Activated CD8-positive, alpha-beta T cell treated with anti-CD3 and anti-CD28 coated beads for 36 hours (primary cell): ENCODE data around the gene RPS27. TPM values are rescaled to one million over a fixed set of nuclear protein-coding genes. Genes with fewer than 3 reads are reported as not detected.
"Not testable (repeated sequence)": the region's sequence is repeated elsewhere in the genome, so short reads cannot be mapped to it uniquely, and the experiment has no call there.

Experiments
- ATAC-seq: fragments of 200-7000 bp; cut with Tn5 transposase; one replicate; pipeline ENCODE4 v1.10.0; 2021; ENCODE audit warnings: mild to moderate bottlenecking, moderate library complexity
- CTCF ChIA-PET: fragments of 350-600 bp; sonication (Branson Sonifier 250); formaldehyde crosslinking; loops from one replicate; lab custom pipeline; 2021; ENCODE audit warnings: antibody characterized with exemption; lab: Charles Lee
- POLR2A ChIA-PET: fragments of 350-600 bp; sonication (Branson Sonifier 250); formaldehyde crosslinking; loops from one replicate; lab custom pipeline; 2021; ENCODE audit warnings: antibody characterized with exemption; lab: Charles Lee
- DNase-seq: peaks from one replicate; pipeline ENCODE4 v3.0.0-alpha.2; 2020
- H3K27ac Mint-ChIP-seq: one replicate; pipeline ENCODE4 v1.8.0; 2021; ENCODE audit warnings: mild to moderate bottlenecking, mixed read lengths
- H3K27me3 Mint-ChIP-seq: one replicate; pipeline ENCODE4 v1.8.0; 2021; ENCODE audit warnings: mixed read lengths
- H3K36me3 Mint-ChIP-seq: one replicate; pipeline ENCODE4 v1.8.0; 2021; ENCODE audit warnings: low read depth, mixed read lengths
- H3K4me1 Mint-ChIP-seq: one replicate; pipeline ENCODE4 v1.8.0; 2021; ENCODE audit warnings: low read depth, mixed read lengths
- H3K4me3 Mint-ChIP-seq: one replicate; pipeline ENCODE4 v1.8.0; 2021; ENCODE audit warnings: mild to moderate bottlenecking, moderate library complexity, mixed read lengths
- H3K9me3 Mint-ChIP-seq: one replicate; pipeline ENCODE4 v1.8.0; 2021; ENCODE audit warnings: mixed read lengths
- intact Hi-C: fragments of 100-400 bp; cut with micrococcal nuclease; formaldehyde crosslinking; loops from one replicate; pipeline ENCODE4 v1.10.0; 2022
- microRNA-seq: library from miRNA; unstranded; fragments of <30 nt; microRNA quantifications from one replicate; pipeline ENCODE4 v1.2.0, GENCODE V29; 2022; ENCODE audit warnings: borderline microRNAs expressed, borderline replicate concordance
- total RNA-seq, 2 experiments: library from RNA; stranded (reverse); gene quantifications; one replicate each; pipeline ENCODE4 v1.2.3, GENCODE V29; 2021
- TF ChIP-seq, protein P1 (sequence below): fragments of 200-600 bp; IDR thresholded peaks from one replicate; pipeline ENCODE4 v1.8.0; 2022; ENCODE audit warnings: antibody characterized with exemption, mild to moderate bottlenecking

The RPS27 gene
- total RNA-seq, 2 experiments from 2014 or later: 1,638 to 1,644 TPM

DNA sequence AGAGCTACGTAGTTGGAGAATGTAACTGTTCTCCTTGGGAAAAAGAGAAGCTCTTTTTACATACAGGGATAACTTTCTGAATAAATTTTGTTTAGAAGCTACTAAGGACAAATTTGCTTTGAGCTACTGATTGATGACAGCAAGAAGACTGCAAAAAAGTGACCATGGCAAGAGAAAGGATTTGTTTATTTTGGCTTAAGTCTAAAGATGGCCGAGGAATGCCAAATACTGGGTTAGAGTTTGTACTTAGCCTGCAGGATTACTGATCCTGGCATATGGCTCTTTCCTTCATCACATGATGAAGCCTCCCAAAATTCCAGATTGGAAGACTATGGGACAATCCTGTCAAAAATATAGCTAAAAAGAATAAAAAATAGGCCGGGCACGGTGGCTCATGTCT is 28.7 kb downstream of the RPS27 start:
- H3K27ac Mint-ChIP-seq: no peak overlapping the region
- H3K4me3 Mint-ChIP-seq: no peak overlapping the region
- intact Hi-C loops: no loop called here
- H3K27me3 Mint-ChIP-seq: no peaks in the 10 kb centered on the region
- no peak for DNase-seq
- TF ChIP-seq, protein P1, sequence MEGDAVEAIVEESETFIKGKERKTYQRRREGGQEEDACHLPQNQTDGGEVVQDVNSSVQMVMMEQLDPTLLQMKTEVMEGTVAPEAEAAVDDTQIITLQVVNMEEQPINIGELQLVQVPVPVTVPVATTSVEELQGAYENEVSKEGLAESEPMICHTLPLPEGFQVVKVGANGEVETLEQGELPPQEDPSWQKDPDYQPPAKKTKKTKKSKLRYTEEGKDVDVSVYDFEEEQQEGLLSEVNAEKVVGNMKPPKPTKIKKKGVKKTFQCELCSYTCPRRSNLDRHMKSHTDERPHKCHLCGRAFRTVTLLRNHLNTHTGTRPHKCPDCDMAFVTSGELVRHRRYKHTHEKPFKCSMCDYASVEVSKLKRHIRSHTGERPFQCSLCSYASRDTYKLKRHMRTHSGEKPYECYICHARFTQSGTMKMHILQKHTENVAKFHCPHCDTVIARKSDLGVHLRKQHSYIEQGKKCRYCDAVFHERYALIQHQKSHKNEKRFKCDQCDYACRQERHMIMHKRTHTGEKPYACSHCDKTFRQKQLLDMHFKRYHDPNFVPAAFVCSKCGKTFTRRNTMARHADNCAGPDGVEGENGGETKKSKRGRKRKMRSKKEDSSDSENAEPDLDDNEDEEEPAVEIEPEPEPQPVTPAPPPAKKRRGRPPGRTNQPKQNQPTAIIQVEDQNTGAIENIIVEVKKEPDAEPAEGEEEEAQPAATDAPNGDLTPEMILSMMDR: no peak
- ChIA-PET POLR2A (no interaction called here), CTCF (no interaction called here)
- no peaks in the 10 kb centered on the region for H3K4me1 Mint-ChIP-seq
- no peaks in the 10 kb centered on the region for H3K36me3 Mint-ChIP-seq
- H3K9me3 Mint-ChIP-seq: no peaks in the 10 kb centered on the region
- no peak for ATAC-seq

DNA sequence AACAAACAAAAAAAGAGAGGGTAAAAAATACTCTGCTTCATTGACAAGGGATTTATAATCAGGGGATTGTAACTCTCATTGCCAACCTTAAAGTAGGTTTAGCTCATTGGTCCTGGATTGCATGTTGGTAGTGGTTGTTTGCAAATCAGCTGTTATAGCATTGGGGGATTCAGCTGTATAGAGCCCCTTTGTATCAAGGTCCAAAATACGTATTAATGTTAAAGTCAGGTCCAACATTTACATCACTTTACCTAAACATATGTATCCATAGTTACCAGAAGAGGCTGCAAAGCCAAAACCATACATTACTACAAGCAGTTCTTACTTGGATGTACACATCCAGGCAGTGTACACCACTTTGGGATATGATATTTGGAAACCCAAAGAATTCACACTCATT is 29.4 kb downstream of the RPS27 start:
- Mint-ChIP-seq H3K4me1 (no peaks in the 10 kb centered on the region), H3K36me3 (no peaks in the 10 kb centered on the region), H3K27ac (no peak overlapping the region), H3K9me3 (no peaks in the 10 kb centered on the region), H3K27me3 (no peaks in the 10 kb centered on the region), H3K4me3 (no peak overlapping the region)
- CTCF ChIA-PET: no interaction called here
- DNase-seq (no peak), ATAC-seq (no peak)
- TF ChIP-seq, protein P1: no peak
- intact Hi-C loops: no loop called here
- POLR2A ChIA-PET: no interaction called here

DNA sequence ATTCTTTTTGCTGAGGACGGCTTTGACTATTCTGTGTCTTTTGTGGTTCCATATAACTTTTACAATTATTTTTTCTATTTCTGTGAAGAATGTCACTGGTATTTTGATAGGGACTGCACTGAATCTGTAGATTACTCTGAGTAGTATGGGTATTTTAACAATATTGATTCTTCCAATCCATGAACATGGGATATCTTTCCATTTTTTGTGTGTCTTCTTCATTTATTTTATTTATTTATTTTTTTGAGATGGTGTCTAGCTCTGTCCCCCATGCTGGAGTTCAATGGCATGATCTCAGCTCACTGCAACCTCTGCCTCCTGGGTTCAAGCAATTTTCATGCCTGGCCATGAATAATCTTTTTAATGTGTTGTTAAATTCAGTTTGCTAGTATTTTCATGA is 43.1 kb downstream of the RPS27 start:
- H3K27ac Mint-ChIP-seq, POLR2A ChIA-PET, H3K4me1 Mint-ChIP-seq, H3K4me3 Mint-ChIP-seq, CTCF ChIA-PET, H3K9me3 Mint-ChIP-seq, ATAC-seq, H3K36me3 Mint-ChIP-seq, DNase-seq, H3K27me3 Mint-ChIP-seq, intact Hi-C loops: not testable (repeated sequence)

Small RNA genes within 50 kb of the gene (microRNA-seq; reads per million reads assigned to microRNA genes)
- 1.5 reads per million for gene MIR6737

Other genes starting within 250 kb of the RPS27 start
- 1 to 10 TPM; 7.2 to 10.0 TPM for gene SLC27A3, start 215.4 kb upstream of the RPS27 start, total RNA-seq
- 10 to 100 TPM; 59.5 to 59.8 TPM for gene GATAD2B, start 67.8 kb upstream of the RPS27 start, total RNA-seq
- gene DENND4B, start 44.0 kb upstream of the RPS27 start, total RNA-seq: 100 to 1,000 TPM; 102 to 107 TPM
- gene CRTC2, start 32.1 kb upstream of the RPS27 start, total RNA-seq: 10 to 100 TPM; 67.3 to 71.8 TPM
- gene SLC39A1, start 27.2 kb upstream of the RPS27 start, total RNA-seq: 10 to 100 TPM; 40.3 to 42.2 TPM
- 1 to 10 TPM; 8.3 to 8.8 TPM for gene CREB3L4, start 22.9 kb upstream of the RPS27 start, total RNA-seq
- gene JTB, start 13.1 kb upstream of the RPS27 start, total RNA-seq: 100 to 1,000 TPM; 151 to 153 TPM
- gene RAB13, start 4.4 kb upstream of the RPS27 start, total RNA-seq: 10 to 100 TPM; 41.7 to 45.6 TPM
- under 1 TPM in 1 of 2 experiments, not detected in 1; 0.07 TPM for gene NUP210L, start 164.3 kb downstream of the RPS27 start, total RNA-seq
- 100 to 1,000 TPM; 591 to 597 TPM for gene TPM3, start 201.3 kb downstream of the RPS27 start, total RNA-seq
- not detected for gene CFAP141, start 215.6 kb downstream of the RPS27 start, total RNA-seq
- gene UBAP2L, start 230.2 kb downstream of the RPS27 start, total RNA-seq: 100 to 1,000 TPM; 183 to 195 TPM